ENCODE measurements around the gene SEMA3B. TPM values are rescaled to one million over a fixed set of nuclear protein-coding genes. Genes with fewer than 3 reads are reported as not detected.
"Not testable (repeated sequence)": the region's sequence is repeated elsewhere in the genome, so short reads cannot be mapped to it uniquely, and the experiment has no call there.

SEMA3B gene
- total RNA-seq, 2 experiments from 2014 or later = 1.9 to 2.0 TPM

DNA sequence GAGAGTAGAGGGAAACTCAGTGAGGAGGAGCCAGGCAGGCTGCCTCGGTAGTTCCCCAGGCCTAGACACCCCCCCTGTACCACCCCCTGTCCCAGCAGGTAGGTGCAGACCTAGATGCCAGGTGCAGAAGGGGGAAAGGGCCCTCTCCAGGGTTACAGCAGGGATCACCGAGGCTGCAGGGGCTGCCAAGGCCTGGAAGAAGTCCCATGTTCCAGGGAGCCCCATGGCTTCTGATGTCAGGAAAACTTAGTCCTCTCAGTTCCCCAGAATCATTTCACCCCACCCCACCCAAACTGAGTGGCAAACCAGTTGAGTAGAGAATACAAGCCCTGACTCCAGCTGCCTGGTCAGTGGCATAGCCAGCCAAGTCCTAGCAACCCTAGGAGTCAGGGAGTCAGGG is 7.4 kb upstream of the SEMA3B start:
- H3K9me3 ChIP-seq (ENCODE audit: control insufficient read depth in 1 of 2, insufficient read depth in 1 of 2, low read length in 2 of 2) = no peaks in the 10 kb centered on the region
- peaks cover 0 to 7% of the 10 kb centered on the region in 2 experiments for H3K27me3 ChIP-seq (ENCODE audit: control insufficient read depth in 1 of 2, insufficient read depth in 2 of 2, low read length in 2 of 2)
- no peak for DNase-seq
- ChIA-PET POLR2A (interaction anchor here (0.6 to 1.4 kb wide), 2 partner anchors 9 to 165 kb away, joined by 3 read pairs; no protein-coding TSS in a partner anchor), CTCF (interaction anchor here (1.0 to 2.7 kb wide), 3 partner anchors 15 to 69 kb away, joined by 3 to 11 read pairs (median 3); no protein-coding TSS in a partner anchor)
- peaks cover 28% of the 10 kb centered on the region for H3K36me3 ChIP-seq (ENCODE audit: insufficient read depth, low read length)
- H3K4me1 Mint-ChIP-seq (ENCODE audit: low read depth) = peaks cover 3% of the 10 kb centered on the region
- peaks cover 15% of the 10 kb centered on the region for H3K4me1 ChIP-seq (ENCODE audit: insufficient read depth, low read length)
- peak overlapping the region; percentile 54 for H3K4me3 Mint-ChIP-seq
- TF ChIP-seq, protein P1, sequence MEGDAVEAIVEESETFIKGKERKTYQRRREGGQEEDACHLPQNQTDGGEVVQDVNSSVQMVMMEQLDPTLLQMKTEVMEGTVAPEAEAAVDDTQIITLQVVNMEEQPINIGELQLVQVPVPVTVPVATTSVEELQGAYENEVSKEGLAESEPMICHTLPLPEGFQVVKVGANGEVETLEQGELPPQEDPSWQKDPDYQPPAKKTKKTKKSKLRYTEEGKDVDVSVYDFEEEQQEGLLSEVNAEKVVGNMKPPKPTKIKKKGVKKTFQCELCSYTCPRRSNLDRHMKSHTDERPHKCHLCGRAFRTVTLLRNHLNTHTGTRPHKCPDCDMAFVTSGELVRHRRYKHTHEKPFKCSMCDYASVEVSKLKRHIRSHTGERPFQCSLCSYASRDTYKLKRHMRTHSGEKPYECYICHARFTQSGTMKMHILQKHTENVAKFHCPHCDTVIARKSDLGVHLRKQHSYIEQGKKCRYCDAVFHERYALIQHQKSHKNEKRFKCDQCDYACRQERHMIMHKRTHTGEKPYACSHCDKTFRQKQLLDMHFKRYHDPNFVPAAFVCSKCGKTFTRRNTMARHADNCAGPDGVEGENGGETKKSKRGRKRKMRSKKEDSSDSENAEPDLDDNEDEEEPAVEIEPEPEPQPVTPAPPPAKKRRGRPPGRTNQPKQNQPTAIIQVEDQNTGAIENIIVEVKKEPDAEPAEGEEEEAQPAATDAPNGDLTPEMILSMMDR (IDR thresholded peaks at IDR 0.05) = no peak
- H3K36me3 Mint-ChIP-seq (ENCODE audit: low read depth) = peaks cover 34% of the 10 kb centered on the region
- no peaks in the 10 kb centered on the region for H3K9me3 Mint-ChIP-seq
- no peak for ATAC-seq (ENCODE audit: poor library complexity)
- peaks cover 5% of the 10 kb centered on the region for H3K27me3 Mint-ChIP-seq
- no peak overlapping the region for H3K27ac ChIP-seq (ENCODE audit: low read depth in 1 of 2, low read length in 2 of 2)
- no peak overlapping the region for H3K27ac Mint-ChIP-seq
- no peak overlapping the region for H3K4me3 ChIP-seq (ENCODE audit: low read length)
- intact Hi-C loops (cut with DNase I, micrococcal nuclease) = no loop called here

DNA sequence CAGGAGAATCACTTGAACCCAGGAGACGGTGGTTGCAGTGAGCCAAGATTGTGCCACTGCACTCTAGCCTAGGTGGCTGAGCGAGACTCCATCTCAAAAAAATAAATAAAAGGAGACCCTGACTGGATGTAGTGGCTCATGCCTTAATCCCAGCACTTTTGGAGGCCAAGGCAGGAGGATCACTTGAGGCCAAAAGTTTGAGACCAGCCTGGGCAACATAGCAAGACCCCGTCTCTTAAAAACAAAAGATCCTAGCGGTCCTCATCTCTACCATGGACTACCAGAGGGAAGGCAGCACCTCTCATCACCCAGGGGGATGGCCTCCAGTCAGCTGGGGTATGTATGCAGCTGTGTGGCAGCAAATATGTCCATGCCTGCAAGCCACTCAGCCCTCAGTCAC is 6.7 kb upstream of the SEMA3B start:
- H3K36me3 Mint-ChIP-seq (ENCODE audit: low read depth) = peaks cover 27% of the 10 kb centered on the region
- H3K27me3 Mint-ChIP-seq; H3K27ac Mint-ChIP-seq; H3K4me3 Mint-ChIP-seq; CTCF ChIA-PET; ATAC-seq (ENCODE audit: poor library complexity); DNase-seq; POLR2A ChIA-PET; H3K4me1 Mint-ChIP-seq (ENCODE audit: low read depth); H3K9me3 Mint-ChIP-seq; H3K4me3 ChIP-seq (ENCODE audit: low read length); H3K9me3 ChIP-seq (ENCODE audit: control insufficient read depth in 1 of 2, insufficient read depth in 1 of 2, low read length in 2 of 2); intact Hi-C loops (cut with DNase I, micrococcal nuclease); H3K27ac ChIP-seq (ENCODE audit: low read depth in 1 of 2, low read length in 2 of 2): not testable (repeated sequence)
- Histone ChIP-seq H3K36me3 (ENCODE audit: insufficient read depth, low read length) (peaks cover 21% of the 10 kb centered on the region), H3K27me3 (ENCODE audit: control insufficient read depth in 1 of 2, insufficient read depth in 2 of 2, low read length in 2 of 2) (peaks cover 0 to 10% of the 10 kb centered on the region in 2 experiments), H3K4me1 (ENCODE audit: insufficient read depth, low read length) (peaks cover 15% of the 10 kb centered on the region)

DNA sequence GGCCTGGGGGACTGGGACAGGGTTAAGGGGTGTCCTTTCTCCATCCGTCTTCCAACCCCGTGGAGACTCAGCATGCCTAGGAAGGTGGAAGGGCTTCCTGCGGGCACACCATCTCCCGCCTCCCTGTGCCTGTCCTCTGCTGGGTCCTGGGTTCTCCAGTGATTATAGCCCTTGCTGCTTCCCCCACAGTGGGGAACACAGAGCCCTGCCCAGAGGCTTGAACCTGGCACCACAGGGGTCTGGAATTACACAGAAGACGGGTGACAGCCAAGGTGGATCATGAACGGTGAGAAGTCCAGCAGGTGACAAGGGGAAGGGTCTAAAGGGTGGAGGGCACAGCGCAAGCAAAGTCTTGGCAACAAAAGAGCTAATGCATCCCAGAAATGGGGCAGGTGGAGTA is 6.2 kb upstream of the SEMA3B start:
- Mint-ChIP-seq H3K27me3 (peaks cover 5% of the 10 kb centered on the region), H3K4me3 (no peak overlapping the region), H3K9me3 (no peaks in the 10 kb centered on the region), H3K27ac (no peak overlapping the region), H3K4me1 (ENCODE audit: low read depth) (no peaks in the 10 kb centered on the region), H3K36me3 (ENCODE audit: low read depth) (peaks cover 21% of the 10 kb centered on the region)
- TF ChIP-seq, protein P1 (IDR thresholded peaks at IDR 0.05) = no peak
- peaks cover 15% of the 10 kb centered on the region for H3K4me1 ChIP-seq (ENCODE audit: insufficient read depth, low read length)
- no peaks in the 10 kb centered on the region for H3K9me3 ChIP-seq (ENCODE audit: control insufficient read depth in 1 of 2, insufficient read depth in 1 of 2, low read length in 2 of 2)
- intact Hi-C loops (cut with DNase I, micrococcal nuclease) = no loop called here
- H3K27me3 ChIP-seq (ENCODE audit: control insufficient read depth in 1 of 2, insufficient read depth in 2 of 2, low read length in 2 of 2) = peaks cover 0 to 10% of the 10 kb centered on the region in 2 experiments
- H3K4me3 ChIP-seq (ENCODE audit: low read length) = no peak overlapping the region
- ChIA-PET CTCF (no interaction called here), POLR2A (no interaction called here)
- ATAC-seq (ENCODE audit: poor library complexity) (no peak), DNase-seq (no peak)
- no peak overlapping the region for H3K27ac ChIP-seq (ENCODE audit: low read depth in 1 of 2, low read length in 2 of 2)
- peaks cover 15% of the 10 kb centered on the region for H3K36me3 ChIP-seq (ENCODE audit: insufficient read depth, low read length)
